HCT116 (cell line): ENCODE measurements around the gene ELK4.

ENCODE experiments used
- CEBPB ChIP-seq: IDR thresholded peaks from 2 replicates; pipeline ENCODE4 v1.6.1; 2012; ENCODE audit warnings: low read depth
- EGR1 ChIP-seq: IDR thresholded peaks from 2 replicates; pipeline ENCODE4 v1.6.1; 2012; ENCODE audit warnings: low read depth
- EZH2 ChIP-seq: fragments of 200-600 bp; sonication (generic); IDR thresholded peaks from 2 replicates; pipeline ENCODE4 v1.6.1; 2017; ENCODE audit warnings: antibody characterized with exemption, mixed run types
- MAX ChIP-seq: IDR thresholded peaks from 2 replicates; pipeline ENCODE4 v1.6.1; 2012
- POLR2A ChIP-seq: IDR thresholded peaks from 2 replicates; pipeline ENCODE4 v1.7.0; 2011; ENCODE audit warnings: borderline replicate concordance; ENCODE audit not compliant: insufficient read depth, insufficient read length; ENCODE audit errors: extremely low read depth
- POLR2AphosphoS5 ChIP-seq: IDR thresholded peaks from 2 replicates; pipeline ENCODE4 v1.6.1; 2011; ENCODE audit warnings: mild to moderate bottlenecking, low read depth, low read length, moderate library complexity
- RAD21 ChIP-seq: IDR thresholded peaks from 2 replicates; pipeline ENCODE4 v1.6.1; 2012; ENCODE audit warnings: low read depth, mild to moderate bottlenecking
- SP1 ChIP-seq: IDR thresholded peaks from 2 replicates; pipeline ENCODE4 v1.6.1; 2012; ENCODE audit warnings: low read depth
- TCF7L2 ChIP-seq: IDR thresholded peaks from 2 replicates; pipeline ENCODE4 v1.7.0; 2011; ENCODE audit warnings: borderline replicate concordance, inconsistent platforms; ENCODE audit not compliant: insufficient read depth, insufficient read length; ENCODE audit errors: extremely low read depth
- ZNF274 ChIP-seq: fragments of 200-500 bp; sonication (Bioruptor generic); IDR thresholded peaks from 2 replicates; pipeline ENCODE4 v1.6.1; 2014; ENCODE audit warnings: mild to moderate bottlenecking, low read depth, low read length, inconsistent platforms
- TF ChIP-seq, protein P1 (sequence below), 3 experiments: fragments of 200-600 bp in 1 of 3; sonication (generic) in 1 of 3; IDR thresholded peaks in 2 of 3; conservative IDR thresholded peaks in 1 of 3; 2 replicates each; pipeline ENCODE4 v1.5.1; 2012 to 2017; ENCODE audit warnings: low read depth in 2 of 3, low read length in 2 of 3, antibody characterized with exemption in 1 of 3, borderline replicate concordance in 1 of 3, control low read depth in 1 of 3, mild to moderate bottlenecking in 1 of 3, mixed read lengths in 1 of 3, mixed run types in 1 of 3, moderate library complexity in 1 of 3; ENCODE audit not compliant: insufficient read depth in 1 of 3
- TF ChIP-seq, protein P2 (sequence below): IDR thresholded peaks from 2 replicates; pipeline ENCODE4 v1.6.1; 2012; ENCODE audit warnings: low read depth

DNA sequence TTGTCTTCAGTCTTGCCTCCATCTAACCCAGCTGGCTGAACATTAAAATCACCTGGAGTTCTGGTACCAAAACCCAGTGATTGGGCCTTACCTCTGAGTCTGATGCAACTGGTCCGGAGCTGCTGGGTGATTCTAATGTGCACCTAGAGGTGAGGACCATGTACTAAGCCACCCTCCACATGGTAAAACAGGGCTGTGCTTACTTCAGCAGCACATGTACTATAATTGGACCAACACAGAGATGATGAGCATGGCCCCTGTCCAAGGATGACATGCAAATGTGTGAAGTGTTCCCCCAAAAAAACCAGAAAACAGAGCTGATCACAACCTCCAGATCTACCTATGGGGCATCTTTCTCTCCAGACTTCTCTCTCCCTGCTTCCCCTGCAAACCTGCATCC lies 37.0 kb downstream of the ELK4 start:
- TF ChIP-seq MAX = no peak
- TF ChIP-seq EZH2 = no peak
- TF ChIP-seq, protein P1, sequence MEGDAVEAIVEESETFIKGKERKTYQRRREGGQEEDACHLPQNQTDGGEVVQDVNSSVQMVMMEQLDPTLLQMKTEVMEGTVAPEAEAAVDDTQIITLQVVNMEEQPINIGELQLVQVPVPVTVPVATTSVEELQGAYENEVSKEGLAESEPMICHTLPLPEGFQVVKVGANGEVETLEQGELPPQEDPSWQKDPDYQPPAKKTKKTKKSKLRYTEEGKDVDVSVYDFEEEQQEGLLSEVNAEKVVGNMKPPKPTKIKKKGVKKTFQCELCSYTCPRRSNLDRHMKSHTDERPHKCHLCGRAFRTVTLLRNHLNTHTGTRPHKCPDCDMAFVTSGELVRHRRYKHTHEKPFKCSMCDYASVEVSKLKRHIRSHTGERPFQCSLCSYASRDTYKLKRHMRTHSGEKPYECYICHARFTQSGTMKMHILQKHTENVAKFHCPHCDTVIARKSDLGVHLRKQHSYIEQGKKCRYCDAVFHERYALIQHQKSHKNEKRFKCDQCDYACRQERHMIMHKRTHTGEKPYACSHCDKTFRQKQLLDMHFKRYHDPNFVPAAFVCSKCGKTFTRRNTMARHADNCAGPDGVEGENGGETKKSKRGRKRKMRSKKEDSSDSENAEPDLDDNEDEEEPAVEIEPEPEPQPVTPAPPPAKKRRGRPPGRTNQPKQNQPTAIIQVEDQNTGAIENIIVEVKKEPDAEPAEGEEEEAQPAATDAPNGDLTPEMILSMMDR (IDR thresholded peaks at IDR 0.05 in 2 of 3, conservative IDR thresholded peaks at IDR 0.05 in 1 of 3; ENCODE audit: borderline replicate concordance in 1 of 3, insufficient read depth in 1 of 3, low read depth in 2 of 3, low read length in 2 of 3) = no peak
- no peak for TF ChIP-seq ZNF274
- no peak for TF ChIP-seq POLR2AphosphoS5
- TF ChIP-seq POLR2A = no peak
- TF ChIP-seq CEBPB = no peak
- no peak for TF ChIP-seq SP1
- TF ChIP-seq RAD21 = no peak
- TF ChIP-seq EGR1 = no peak
- TF ChIP-seq, protein P2, sequence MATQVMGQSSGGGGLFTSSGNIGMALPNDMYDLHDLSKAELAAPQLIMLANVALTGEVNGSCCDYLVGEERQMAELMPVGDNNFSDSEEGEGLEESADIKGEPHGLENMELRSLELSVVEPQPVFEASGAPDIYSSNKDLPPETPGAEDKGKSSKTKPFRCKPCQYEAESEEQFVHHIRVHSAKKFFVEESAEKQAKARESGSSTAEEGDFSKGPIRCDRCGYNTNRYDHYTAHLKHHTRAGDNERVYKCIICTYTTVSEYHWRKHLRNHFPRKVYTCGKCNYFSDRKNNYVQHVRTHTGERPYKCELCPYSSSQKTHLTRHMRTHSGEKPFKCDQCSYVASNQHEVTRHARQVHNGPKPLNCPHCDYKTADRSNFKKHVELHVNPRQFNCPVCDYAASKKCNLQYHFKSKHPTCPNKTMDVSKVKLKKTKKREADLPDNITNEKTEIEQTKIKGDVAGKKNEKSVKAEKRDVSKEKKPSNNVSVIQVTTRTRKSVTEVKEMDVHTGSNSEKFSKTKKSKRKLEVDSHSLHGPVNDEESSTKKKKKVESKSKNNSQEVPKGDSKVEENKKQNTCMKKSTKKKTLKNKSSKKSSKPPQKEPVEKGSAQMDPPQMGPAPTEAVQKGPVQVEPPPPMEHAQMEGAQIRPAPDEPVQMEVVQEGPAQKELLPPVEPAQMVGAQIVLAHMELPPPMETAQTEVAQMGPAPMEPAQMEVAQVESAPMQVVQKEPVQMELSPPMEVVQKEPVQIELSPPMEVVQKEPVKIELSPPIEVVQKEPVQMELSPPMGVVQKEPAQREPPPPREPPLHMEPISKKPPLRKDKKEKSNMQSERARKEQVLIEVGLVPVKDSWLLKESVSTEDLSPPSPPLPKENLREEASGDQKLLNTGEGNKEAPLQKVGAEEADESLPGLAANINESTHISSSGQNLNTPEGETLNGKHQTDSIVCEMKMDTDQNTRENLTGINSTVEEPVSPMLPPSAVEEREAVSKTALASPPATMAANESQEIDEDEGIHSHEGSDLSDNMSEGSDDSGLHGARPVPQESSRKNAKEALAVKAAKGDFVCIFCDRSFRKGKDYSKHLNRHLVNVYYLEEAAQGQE = no peak
- no peak for TF ChIP-seq TCF7L2
